Smooth muscle cell (in vitro differentiated cells): ENCODE results near the gene PLEKHA5. TPM values are rescaled to one million over a fixed set of nuclear protein-coding genes. Genes with fewer than 3 reads are reported as not detected.

Source experiments
- DNase-seq: peaks from one replicate; lab custom pipeline; 2025; ENCODE audit not compliant: unreplicated experiment; lab: John Stamatoyannopoulos, UW
- H2AFZ ChIP-seq: fragments of 200-600 bp; sonication (generic); 2 replicates; pipeline ENCODE4 v1.6.0; 2016; ENCODE audit warnings: antibody characterized with exemption, low read depth, mild to moderate bottlenecking
- H3F3A ChIP-seq: fragments of 200-600 bp; sonication (generic); 2 replicates; pipeline ENCODE4 v1.6.0; 2017; ENCODE audit warnings: antibody characterized with exemption, low read depth
- H3K27ac ChIP-seq: fragments of 200-600 bp; sonication (generic); 2 replicates; pipeline ENCODE4 v1.5.1; 2016; ENCODE audit warnings: low read depth, mild to moderate bottlenecking
- H3K27me3 ChIP-seq: fragments of 200-600 bp; sonication (generic); 2 replicates; pipeline ENCODE4 v1.6.1; 2016; ENCODE audit warnings: low read depth, mild to moderate bottlenecking
- H3K36me3 ChIP-seq: fragments of 200-600 bp; sonication (generic); 2 replicates; pipeline ENCODE4 v1.5.1; 2016; ENCODE audit warnings: low read depth
- H3K4me1 ChIP-seq: fragments of 200-600 bp; sonication (generic); 2 replicates; pipeline ENCODE4 v1.5.1; 2016; ENCODE audit warnings: low read depth
- H3K4me2 ChIP-seq: fragments of 200-600 bp; sonication (generic); 2 replicates; pipeline ENCODE4 v1.6.0; 2016; ENCODE audit warnings: mild to moderate bottlenecking
- H3K4me3 ChIP-seq: fragments of 200-600 bp; sonication (generic); 2 replicates; pipeline ENCODE4 v1.5.1; 2016; ENCODE audit warnings: mild to moderate bottlenecking
- H3K79me2 ChIP-seq: fragments of 200-600 bp; sonication (generic); 2 replicates; pipeline ENCODE4 v1.6.0; 2016; ENCODE audit warnings: low read depth, mild to moderate bottlenecking
- H3K9ac ChIP-seq: fragments of 200-600 bp; sonication (generic); 2 replicates; pipeline ENCODE4 v1.6.0; 2016; ENCODE audit warnings: low read depth
- H3K9me3 ChIP-seq: fragments of 200-600 bp; sonication (generic); replicated peaks from 2 replicates; pipeline ENCODE4 v1.5.1; 2016; ENCODE audit warnings: low read depth
- H4K20me1 ChIP-seq: fragments of 200-600 bp; sonication (generic); 2 replicates; pipeline ENCODE4 v1.6.0; 2016; ENCODE audit warnings: low read depth
- CTCF ChIP-seq: fragments of 200-600 bp; sonication (generic); IDR thresholded peaks from 2 replicates; pipeline ENCODE4 v1.5.1; 2017; ENCODE audit warnings: borderline replicate concordance, mild to moderate bottlenecking, antibody characterized with exemption; ENCODE audit not compliant: insufficient read depth, poor library complexity, severe bottlenecking
- WGBS: methylation state at CpG from one replicate; pipeline ENCODE4 v1.1.7; 2016; ENCODE audit warnings: low lambda C conversion rate; 5-methylcytosine and 5-hydroxymethylcytosine counted together
- polyA plus RNA-seq: library from polyadenylated mRNA; unstranded; fragments of >200 nt; fragmentation: Nextera tagmentation; extraction: Ambion mirVana; gene quantifications from 2 replicates; pipeline ENCODE4 v1.2.1, GENCODE V29; 2016
- total RNA-seq: library from RNA; depleted of rRNA; stranded (reverse); fragments of >200 nt; gene quantifications from 2 replicates; pipeline ENCODE4 v1.2.3, GENCODE V29; 2014

Gene PLEKHA5
- total and polyA plus RNA-seq, 2 experiments from 2014 or later: 21.4 to 43.1 TPM

GRCh38 chr12:19220205-19220604, 90.7 kb downstream of the PLEKHA5 start:
- H3K27me3 ChIP-seq: no peaks in the 10 kb centered on the region
- no peaks in the 10 kb centered on the region for H3K36me3 ChIP-seq
- WGBS: 34% methylated on average over 3 of the region's 3 CpGs
- no peak overlapping the region for H3K4me2 ChIP-seq
- H3K4me3 ChIP-seq: no peak overlapping the region
- peaks cover 6% of the 10 kb centered on the region for H4K20me1 ChIP-seq
- H3K27ac ChIP-seq: no peak overlapping the region
- H3K9me3 ChIP-seq: no peaks in the 10 kb centered on the region
- DNase-seq: no peak
- H3K79me2 ChIP-seq: peaks cover 47% of the 10 kb centered on the region
- no peak for TF ChIP-seq CTCF
- no peak overlapping the region for H2AFZ ChIP-seq
- H3K9ac ChIP-seq: no peak overlapping the region
- H3K4me1 ChIP-seq: peaks cover 8% of the 10 kb centered on the region
- no peaks in the 10 kb centered on the region for H3F3A ChIP-seq

GRCh38 chr12:19220852-19221466, 91.4 kb downstream of the PLEKHA5 start:
- Histone ChIP-seq H3K4me2 (no peak overlapping the region), H3K9me3 (no peaks in the 10 kb centered on the region), H2AFZ (no peak overlapping the region), H3F3A (no peaks in the 10 kb centered on the region), H4K20me1 (peaks cover 6% of the 10 kb centered on the region), H3K9ac (no peak overlapping the region), H3K27me3 (no peaks in the 10 kb centered on the region), H3K79me2 (peaks cover 53% of the 10 kb centered on the region), H3K27ac (peak overlapping the region; percentile 48), H3K36me3 (no peaks in the 10 kb centered on the region), H3K4me3 (no peak overlapping the region), H3K4me1 (peaks cover 8% of the 10 kb centered on the region)
- no peak for TF ChIP-seq CTCF
- WGBS: 78% methylated on average over 2 of the region's 2 CpGs
- no peak for DNase-seq

DNA sequence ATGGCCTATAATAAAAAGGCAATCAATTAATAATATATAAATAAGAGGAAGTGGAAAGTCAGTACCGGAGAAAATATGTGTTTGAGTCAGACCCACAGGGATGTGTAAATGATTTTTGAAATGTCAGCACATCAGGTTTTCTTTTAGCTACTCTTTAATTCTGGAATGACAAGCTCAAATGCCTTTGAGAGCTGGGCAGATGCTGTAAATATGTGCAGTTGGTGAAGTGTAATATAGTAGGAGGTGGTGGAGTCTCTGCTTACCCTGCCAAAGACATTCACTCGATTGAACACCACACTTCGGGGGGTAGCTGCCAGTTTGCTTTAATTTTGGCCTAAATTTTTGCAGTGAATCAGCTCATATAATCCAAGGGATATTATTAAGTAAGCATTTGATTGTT, 93.0 kb downstream of the PLEKHA5 start:
- DNase-seq: no peak

More for the DNA sequence above, 93.0 kb downstream of the PLEKHA5 start:
- Histone ChIP-seq H3K9ac (no peak overlapping the region), H3K36me3 (no peaks in the 10 kb centered on the region), H3K4me3 (no peak overlapping the region), H3K79me2 (peaks cover 55% of the 10 kb centered on the region), H3K4me1 (peaks cover 20% of the 10 kb centered on the region), H3K27me3 (no peaks in the 10 kb centered on the region), H3K9me3 (no peaks in the 10 kb centered on the region), H3F3A (no peaks in the 10 kb centered on the region), H3K27ac (peak overlapping the region; percentile 40), H3K4me2 (no peak overlapping the region), H2AFZ (no peak overlapping the region), H4K20me1 (peaks cover 4% of the 10 kb centered on the region)
- 92% methylated on average over 3 of the region's 3 CpGs for WGBS
- TF ChIP-seq CTCF: no peak
